LHCN-M2 (cell line): ENCODE measurements around the gene DHRS3. TPM values are rescaled to one million over a fixed set of nuclear protein-coding genes. Genes with fewer than 3 reads are reported as not detected.
"Not testable (repeated sequence)": the region's sequence is repeated elsewhere in the genome, so short reads cannot be mapped to it uniquely, and the experiment has no call there.

Experiments used
- DNase-seq: peaks from one replicate; pipeline ENCODE4 v3.0.0-alpha.2; 2012; ENCODE audit warnings: low read depth
- total RNA-seq: library from RNA; depleted of rRNA; stranded (reverse); fragments of >200 nt; gene quantifications from 2 replicates; pipeline ENCODE4 v1.2.3, GENCODE V29; 2014

Gene DHRS3
- total RNA-seq, 1 experiment from 2014 or later, result 1.6 TPM

DNA sequence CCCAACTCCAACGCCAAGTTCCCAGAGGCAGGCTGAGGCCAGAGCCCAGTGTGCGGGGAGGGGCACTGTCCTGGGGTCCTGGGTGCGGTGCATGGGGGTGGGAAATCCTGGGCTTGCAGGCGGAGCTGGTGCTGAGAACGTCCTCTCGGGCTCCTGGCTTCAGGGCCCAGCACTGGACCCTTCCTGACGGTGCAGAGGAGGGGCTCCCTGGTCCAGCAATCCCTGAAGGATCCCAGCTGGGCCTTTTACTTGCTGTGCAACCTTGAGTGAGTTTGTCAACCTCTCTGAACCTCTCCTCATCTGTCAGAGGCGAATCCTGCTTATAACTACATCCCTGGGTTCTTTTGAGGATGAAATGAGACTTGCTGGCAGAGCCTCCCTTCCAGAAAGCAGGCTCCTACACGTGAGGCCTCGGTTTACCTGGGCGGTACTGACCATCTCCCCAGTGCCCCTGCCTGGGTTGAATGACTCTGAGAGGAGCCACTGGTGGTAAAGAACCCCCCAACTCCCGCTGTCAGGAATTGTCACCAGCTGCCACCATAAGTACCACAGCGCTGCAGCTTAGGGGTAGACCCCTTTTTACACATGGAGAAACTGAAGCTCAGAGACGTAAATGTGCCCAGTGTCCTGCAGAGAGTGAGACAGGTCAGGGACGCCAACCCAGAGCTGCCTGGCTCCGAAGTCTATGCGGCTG is 77.3 kb downstream of the DHRS3 start:
- DNase-seq, result no peak

DNA sequence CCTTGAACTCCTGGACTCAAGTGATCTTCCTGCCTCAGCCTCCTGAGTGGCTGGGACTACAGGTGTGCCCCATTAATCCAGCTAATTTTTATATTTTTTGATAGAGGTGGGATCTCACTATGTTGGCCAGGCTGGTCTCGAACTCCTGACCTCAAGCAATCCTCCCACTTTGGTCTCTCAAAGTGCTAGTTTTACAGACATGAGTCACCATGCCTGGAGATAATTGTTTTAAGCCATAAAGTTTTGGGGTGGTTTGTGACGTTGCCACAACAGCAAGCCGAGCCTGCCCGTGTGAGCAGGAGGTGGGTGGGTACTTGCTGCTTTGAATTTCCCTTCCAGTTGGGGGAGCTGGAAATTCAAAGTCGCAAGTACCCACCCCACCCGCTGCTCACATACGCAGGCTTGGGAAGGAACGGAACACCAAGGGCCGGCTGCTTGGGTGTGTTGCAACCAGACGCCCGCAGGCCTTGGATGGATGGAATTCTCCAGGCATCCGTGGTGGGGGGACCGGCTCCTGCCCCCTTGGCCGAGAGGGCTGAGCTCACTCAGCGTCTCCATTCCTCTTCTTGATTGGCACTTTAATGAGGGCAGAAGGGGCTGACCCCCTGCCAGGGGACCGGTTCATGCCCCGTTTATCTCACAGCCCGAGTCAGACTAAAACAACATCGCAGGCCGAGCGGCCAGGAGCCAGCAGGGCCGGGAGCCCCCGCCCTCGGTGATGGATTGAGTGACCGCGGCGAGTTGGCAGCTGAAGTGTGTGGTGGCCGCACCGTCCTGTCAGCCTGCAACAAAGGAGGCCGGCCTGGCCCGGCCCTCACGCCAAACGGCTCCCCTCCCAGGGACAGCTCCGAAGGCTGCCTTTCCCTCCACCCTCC is 78.1 kb downstream of the DHRS3 start:
- DNase-seq, result peak; percentile 51

DNA sequence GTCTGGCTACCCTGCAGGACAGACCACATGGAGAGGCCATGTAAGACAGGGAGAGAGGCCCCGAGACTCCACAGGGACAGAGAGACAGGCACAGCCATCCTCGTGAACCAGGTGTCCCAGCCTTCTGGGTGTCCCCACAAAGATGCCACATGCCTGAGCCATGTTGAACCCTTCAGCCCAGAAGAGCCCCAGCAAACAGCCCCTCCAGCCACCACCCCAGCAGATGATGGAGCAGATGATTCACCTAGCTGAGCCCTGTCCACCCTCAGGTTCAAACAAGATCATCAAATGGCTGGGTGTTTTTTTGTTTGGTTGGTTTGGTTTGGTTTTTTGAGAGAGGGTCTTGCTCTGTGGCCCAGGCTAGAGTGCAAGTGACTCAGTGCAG is 78.7 kb downstream of the DHRS3 start:
- DNase-seq, result no peak

DNA sequence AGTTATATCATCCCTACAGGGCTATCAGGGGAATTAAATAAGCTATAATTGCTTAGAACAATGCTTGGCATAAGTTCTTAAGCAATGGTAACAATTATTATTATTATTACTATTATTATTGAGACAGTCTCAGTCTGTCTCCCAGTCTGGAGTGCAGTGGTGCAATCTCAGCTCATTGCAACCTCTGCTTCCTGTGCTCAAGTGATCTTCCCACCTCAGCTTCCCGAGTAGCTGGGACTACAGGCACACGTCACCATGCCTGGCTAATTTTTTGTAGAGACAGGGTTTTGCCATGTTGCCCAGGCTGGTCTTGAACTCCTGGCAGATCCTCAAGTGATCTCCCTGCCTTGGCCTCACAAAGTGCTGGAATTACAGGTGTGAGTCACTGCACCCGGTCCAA is 79.5 kb downstream of the DHRS3 start:
- not testable (repeated sequence) for DNase-seq

DNA sequence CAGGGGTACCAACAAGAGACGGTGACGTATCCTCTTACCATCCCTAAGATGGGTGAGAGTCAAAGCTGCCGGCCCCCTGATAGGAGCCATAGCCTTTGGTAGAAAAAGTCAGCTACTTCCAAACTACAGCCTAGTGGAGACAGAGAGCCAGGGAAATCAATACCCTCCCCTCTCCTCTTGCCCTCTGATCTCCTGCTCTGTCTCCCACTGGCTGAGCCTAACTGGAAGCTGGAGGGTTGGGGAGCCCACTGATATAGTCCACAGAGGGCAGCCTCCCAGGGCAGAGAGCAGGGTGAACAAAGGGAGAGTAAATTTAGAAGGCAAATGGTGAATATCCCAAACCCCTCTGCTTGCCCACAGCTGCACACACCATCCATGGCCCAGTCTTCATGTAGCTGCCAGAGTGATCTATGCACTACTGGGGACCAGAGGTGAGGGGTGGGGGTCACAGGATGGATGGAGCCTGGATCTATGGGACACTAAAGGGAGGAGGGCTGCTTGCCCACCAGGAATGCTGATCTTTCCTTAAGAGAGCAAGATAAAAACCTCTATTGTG is 80.0 kb downstream of the DHRS3 start:
- no peak for DNase-seq

DNA sequence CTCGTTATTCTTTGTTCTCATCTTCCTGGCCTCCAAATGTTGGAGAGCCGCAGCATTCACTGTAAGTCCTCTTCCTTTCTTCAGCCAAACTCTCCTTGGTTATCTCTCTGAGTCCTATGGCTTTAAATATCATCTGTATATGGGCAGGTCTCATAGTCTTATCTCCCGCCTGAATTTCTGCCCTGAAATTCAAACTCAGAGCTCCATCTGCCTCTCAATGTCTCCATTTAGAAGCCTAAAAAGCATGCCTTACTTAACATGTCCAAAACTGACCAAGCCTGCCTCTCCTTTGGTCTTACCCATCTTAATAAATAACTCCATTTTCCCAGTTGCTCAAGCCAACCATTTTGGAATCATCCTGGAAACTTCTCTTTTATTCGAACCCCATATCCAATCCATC is 80.7 kb downstream of the DHRS3 start:
- no peak for DNase-seq

DNA sequence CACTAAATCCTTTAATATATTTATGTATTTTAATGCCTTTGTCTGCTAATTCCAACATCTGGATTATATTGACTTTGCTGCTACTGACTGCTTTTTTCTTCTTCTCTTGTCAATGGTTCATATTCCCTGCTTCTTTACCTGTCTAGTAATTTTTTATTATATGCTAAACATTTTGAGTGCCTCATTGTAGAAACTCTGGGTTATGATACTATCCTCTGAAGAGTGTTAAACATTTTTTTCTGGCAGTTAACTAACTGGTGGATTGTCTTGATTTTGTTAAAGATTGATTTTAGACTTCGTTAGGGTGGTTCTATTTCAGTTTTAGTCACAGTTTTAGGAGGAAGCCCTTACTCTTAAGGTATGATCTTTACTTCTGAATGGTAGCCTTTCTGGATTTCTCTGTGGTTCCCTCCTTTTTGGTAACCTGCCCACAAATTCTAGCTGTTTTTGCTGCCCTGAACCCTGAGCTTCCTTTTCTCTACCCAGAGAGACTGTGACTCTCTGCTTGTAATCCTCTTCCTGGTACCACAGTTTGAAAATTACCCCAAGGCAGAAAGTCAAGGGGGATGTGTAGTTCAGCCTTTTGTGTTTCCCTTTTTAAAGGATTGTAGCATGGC is 81.9 kb downstream of the DHRS3 start:
- no peak for DNase-seq

DNA sequence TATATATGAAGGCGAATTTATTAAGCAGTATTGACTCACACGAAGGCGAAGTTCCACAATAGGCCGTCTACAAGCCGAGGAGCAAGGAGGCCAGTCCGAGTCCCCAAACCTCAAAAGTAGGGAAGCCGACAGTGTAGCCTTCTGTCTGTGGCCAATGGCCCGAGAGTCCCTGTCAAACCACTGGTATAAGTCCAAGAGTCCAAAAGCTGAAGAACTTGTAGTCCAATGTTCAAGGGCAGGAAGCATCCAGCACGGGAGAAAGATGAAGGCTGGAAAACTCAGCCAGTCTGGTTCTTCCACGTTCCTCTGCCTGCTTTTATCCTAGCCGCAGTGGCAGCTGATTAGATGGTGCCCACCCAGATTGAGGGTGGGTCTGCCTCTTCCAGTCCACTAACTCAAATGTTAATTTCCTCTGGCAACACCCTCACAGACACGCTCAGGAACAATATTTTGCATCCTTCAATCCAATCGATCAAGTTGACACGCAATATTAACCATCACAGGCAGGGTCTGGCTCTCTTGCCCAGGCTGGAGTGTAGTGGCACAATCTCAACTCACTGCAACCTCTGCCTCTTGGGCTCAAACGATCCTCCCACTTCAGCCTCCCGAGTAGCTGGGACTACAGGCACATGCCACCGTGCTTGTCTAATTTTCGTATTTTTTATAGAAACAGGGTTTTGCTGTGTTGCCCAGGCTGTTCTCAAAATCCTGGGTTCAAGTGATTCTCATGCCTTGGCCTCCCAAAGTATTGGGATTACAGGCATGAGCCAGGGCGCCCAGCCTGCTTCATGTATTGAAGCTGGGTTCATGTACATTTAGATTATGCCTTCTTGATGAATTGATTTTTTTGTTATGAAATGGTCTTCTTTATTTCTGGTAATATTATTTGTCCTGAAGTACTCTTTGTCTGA is 85.3 kb downstream of the DHRS3 start:
- DNase-seq, result no peak

DNA sequence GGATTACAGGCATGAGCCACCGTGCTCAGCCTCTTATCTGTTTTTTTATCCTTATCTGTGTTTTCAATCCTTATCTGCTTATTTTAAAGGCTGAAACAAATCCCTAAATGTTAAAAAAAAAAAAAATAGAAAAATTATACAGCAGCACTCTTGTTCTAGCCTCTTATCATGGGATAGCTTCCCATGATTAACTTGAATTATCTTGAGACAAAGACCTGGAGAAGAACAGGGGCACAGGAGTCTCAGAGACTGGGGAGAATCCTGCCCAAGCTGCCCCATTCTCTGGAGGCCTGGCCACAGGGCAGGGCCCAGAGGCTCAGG is 86.9 kb downstream of the DHRS3 start:
- no peak for DNase-seq

DNA sequence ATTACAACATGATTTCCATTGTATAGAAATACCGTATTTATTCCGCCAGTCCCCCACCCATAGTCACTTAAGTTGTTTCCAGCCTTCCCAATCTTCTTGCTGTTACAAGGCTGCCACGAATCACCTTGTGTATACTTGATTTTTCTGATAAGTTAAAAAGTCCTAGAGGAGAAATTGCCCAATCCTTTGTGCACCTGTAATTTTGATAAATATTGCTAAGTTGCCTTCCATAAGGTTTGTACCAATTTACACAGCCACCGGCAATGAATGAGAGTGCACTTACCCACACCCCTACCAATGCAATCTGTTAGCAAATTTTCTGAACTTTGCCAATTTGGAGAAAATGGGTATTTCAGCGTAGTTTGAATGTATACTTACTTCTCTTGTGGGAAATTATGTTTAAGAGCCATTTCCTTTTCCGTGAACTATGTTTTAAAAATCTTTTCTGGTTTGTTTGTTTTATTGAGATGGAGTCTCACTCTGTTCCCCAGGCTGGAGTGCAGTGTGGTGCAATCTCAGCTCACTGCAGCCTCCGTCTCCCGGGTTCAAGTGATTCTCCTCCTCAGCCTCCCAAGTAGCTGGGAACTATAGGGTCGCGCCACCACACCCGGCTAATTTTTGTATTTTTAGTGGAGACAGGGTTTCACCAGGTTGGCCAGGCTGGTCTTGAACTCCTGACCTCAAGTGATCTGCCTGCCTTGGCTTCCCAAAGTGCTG is 87.4 kb downstream of the DHRS3 start:
- DNase-seq, result no peak

DNA sequence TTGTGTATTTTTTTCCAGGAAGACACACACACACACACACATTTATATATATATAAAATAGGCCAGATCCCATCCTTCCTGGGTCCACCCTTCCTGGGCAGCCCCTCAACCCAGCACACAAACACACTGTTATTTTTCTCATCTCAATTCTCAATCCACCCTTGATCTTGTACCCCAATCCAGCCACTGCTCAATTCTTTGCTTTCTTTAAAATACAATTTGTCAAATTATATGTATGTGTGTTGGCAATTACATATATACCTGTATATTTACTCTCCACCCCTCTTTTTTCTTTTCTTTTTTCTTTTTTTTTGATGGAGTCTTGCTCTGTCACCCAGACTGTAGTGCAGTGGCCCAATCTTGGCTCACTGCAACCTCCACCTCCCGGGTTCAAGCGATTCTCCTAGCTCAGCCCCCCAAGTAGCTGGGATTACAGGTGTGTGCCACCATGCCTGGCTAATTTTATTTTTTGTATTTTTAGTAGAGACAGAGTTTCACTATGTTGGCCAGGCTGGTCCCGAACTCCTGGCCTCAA is 88.3 kb downstream of the DHRS3 start:
- no peak for DNase-seq

DNA sequence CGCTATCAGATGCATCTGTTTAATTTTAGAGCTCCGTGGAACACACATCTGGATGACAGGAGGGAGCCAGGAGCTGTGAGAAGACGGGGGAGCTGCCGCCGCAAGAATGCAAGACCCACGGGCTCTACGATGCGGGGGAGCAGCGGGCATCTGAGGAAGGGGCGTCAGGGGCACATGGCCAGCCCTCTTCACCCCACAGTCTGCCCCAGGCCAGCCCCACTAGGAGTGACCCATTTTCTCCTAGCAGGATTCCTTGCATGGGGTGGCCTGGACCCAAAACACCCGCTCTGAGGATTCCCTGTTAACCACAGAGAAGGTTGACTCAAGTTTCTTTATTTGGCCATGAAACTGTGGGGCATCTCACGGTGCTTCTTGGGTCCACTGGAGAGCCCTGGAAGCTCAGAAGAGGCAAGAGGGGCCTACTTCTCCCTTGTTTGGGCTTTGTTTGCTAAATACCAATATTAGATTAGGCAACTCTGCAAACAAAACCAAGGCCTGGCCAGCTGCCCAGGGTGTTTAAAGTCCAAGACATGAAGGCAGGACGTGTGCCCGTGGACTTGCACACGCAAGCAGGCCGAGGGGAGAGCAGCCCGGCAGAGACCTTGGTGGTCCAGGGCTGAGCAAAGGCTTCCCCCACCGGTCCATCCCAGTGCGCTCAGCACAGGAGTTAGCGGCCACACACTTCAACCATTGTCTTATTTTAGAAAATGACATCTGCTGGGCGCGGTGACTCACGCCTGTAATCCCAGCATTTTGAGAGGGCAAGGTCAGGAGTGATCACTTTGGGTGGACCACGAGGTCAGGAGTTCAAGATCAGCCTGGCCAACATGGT is 89.8 kb downstream of the DHRS3 start:
- DNase-seq, result peak; percentile 82

DNA sequence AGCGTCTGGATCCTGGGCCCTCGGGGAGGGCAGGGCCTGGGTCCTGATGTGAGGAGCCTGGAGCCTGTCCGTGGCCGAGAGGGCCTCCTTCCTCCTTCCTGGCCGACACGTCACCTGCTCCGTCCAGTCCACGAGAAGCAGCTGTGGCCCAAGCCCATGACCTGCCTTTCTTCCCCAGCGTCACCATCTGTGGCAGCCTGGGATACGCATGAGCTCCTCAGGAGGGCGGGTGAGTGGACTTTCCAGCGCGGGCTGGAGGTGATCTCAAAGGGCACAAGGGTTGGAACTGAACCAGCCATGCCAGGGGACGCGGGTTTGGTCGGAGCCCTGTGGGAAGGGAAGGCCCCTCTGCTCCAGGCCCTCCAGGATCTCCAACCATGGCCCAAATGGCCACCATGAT is 90.4 kb downstream of the DHRS3 start:
- no peak for DNase-seq

DNA sequence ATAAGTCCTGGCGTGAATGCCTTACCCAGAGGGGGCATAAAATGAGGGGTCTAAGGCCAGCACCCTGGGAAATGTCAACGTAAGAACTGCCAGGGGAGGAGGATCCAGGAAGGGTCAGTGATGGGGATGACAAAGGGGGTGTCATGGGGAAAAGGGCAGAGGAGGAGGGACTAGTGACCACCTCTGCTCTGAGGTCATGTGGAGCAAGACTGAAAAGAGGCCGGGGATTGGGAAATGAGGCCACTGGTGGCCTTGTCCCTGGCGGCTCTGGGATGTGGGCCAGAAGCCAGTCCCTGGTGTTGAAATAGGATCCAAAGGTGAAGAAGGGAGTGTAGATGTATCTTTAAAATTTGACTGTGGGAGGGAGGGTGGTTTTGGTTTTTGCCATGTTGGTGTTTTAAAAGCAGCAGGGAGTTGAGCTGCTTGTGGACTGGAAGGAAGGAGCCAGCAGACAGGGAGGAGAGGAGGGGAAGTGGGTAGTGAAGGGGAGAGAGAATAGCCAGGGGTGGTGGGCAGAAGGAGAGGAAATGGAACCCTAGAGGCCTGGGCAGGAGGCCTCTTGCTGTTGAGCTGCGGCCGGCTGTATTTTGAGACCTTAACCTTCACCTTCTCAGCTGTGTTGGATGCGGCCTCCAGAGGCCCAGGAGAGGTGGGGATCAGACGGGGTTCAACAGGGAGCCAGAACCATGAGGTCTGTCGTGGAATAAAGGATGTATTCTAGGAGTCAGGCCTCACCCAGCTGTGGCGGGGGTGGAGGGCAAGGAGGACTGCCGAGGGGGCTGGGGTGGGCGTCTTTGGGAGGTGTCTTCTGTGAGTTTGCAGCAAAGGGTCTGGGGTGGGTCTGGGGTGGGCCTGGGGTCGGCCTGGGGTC is 92.5 kb downstream of the DHRS3 start:
- no peak for DNase-seq

DNA sequence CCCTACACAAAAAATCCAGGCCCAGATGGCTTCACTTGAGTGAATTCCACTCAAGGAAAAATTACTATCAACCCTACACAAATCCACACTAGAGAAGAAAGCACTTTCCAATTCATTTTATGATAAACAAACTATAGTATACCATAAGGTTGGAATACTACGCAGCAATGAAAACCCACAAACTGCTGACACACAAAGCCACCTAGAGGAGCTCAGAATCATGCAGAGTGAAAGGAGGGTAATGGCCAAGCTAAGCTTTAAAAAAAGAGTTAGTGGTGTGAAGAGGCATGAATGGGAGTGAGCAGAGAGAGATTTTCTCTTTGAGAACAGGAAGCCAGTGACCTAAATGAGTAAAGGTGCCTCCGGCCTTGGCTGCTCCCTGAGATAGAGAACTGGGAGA is 93.7 kb downstream of the DHRS3 start:
- no peak for DNase-seq

DNA sequence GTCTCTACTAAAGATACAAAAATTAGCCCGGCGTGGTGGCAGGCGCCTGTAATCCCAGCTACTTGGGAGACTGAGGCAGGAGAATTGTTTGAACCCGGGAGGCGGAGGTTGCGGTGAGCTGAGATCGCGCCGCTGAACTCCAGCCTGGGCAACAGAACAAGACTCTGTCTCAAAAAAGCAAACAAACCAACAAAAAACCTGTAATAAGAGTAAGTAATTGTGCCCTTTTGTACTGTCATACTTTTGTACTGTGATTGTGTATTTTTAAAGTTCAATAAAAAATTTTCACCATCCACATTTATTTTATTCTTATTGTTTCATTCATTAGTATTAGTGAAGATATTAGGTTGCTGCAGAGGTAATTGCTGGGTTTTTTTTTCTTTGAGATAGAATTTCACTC is 95.2 kb downstream of the DHRS3 start:
- DNase-seq, result not testable (repeated sequence)

DNA sequence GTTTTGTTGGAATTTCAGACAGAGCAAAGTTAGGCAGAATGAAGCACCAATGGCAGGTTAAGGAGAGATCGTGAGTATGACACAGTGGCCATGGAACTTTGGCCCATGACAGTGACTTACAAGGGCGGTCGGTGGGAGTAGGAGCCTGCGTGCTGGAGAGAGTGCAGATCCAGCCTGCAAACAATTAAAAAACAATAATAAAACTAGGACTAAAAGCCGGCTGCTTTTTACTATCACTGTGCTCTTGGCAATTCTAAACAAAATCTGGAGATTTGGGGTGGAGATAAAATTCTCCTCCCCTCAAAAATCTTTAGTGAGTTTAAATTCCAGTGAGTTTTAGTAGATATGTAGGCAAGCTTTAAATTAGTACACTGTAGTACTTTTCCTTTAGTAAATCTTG is 96.9 kb downstream of the DHRS3 start:
- DNase-seq, result no peak

DNA sequence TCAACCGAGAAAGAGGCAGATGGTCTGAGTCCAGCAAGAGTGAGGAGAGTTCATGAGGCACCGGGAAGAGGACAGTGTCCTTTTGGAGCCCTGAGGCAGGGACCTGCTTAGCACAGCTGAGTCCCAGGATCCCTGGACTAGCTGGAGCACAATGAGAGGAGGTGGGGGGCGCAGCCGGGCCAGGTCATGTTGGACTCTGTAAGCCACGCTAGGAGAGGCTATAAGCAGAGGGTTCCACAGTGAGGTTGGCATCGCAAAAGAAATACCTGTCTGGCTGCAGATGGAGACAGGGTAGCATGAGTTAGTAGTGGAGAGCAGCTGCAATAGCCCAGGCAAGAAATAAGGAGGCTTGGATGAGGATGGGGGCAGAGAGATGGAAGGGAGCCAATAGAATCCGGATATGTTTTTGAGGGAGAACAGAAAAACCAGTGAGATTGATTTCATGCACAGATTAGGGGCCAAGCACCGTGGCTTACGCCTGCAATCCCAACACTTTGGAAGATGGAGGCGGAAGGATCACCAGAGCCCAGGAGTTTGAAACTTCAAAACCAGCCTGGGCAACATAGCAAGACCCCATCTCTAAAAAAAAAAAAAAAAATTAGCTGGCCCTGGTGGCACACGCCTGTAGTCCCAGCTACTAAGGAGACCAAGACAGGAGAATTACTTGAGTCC is 98.2 kb downstream of the DHRS3 start:
- no peak for DNase-seq
